Esophagus muscularis mucosa (tissue), 4 donors: ENCODE measurements around the gene CACNA1G. TPM values are rescaled to one million over a fixed set of nuclear protein-coding genes. Genes with fewer than 3 reads are reported as not detected.

Experiments
- DNase-seq: peaks from one replicate; pipeline ENCODE4 v3.0.0-alpha.2; 2017; ENCODE audit errors: extremely low spot score
- H3K27ac ChIP-seq, 4 donors: fragments of 200-600 bp; sonication (generic); replicated peaks in 1 of 4; 1 replicate in 3 of 4; 2 replicates in 1 of 4; pipeline ENCODE4 v1.5.1; 2016 to 2019; ENCODE audit warnings: mild to moderate bottlenecking in 1 of 4
- H3K27me3 ChIP-seq, 4 donors: fragments of 200-600 bp; sonication (generic); one replicate each; pipeline versions ENCODE4 v1.5.1 to v1.6.0; 2016 to 2019
- H3K36me3 ChIP-seq, 4 donors: fragments of 200-600 bp; sonication (generic); one replicate each; pipeline ENCODE4 v1.5.1; 2016 to 2019
- H3K4me1 ChIP-seq, 4 donors: fragments of 200-600 bp; sonication (generic); one replicate each; pipeline ENCODE4 v1.5.1; 2016 to 2019
- H3K4me3 ChIP-seq, 4 donors: fragments of 200-600 bp; sonication (generic); 1 replicate in 2 of 4; 2 replicates in 2 of 4; pipeline ENCODE4 v1.5.1; 2016 to 2019; ENCODE audit warnings: mild to moderate bottlenecking in 4 of 4, moderate library complexity in 1 of 4
- H3K9me3 ChIP-seq, 4 donors: fragments of 200-600 bp; sonication (generic); 1 replicate in 3 of 4; 2 replicates in 1 of 4; pipeline ENCODE4 v1.5.1; 2016 to 2019
- CTCF ChIP-seq, 3 experiments: fragments of 200-600 bp in 2 of 3; fragments of 450-650 bp in 1 of 3; sonication (generic) in 2 of 3; IDR thresholded peaks; one replicate each; pipeline ENCODE4 v1.5.1; 2017 to 2019; ENCODE audit warnings: antibody characterized with exemption in 3 of 3, mild to moderate bottlenecking in 2 of 3, moderate library complexity in 1 of 3
- EP300 ChIP-seq: sonication (generic); formaldehyde crosslinking; IDR thresholded peaks from one replicate; pipeline ENCODE4 v1.6.1; 2017; ENCODE audit warnings: antibody characterized with exemption
- POLR2A ChIP-seq: fragments of 450-650 bp; IDR thresholded peaks from one replicate; pipeline ENCODE4 v1.6.1; 2017; ENCODE audit warnings: antibody characterized with exemption, moderate library complexity, mild to moderate bottlenecking, low read depth
- POLR2AphosphoS5 ChIP-seq, 2 donors: sonication (generic); formaldehyde crosslinking; IDR thresholded peaks; one replicate each; pipeline ENCODE4 v1.6.1; 2017; ENCODE audit warnings: antibody characterized with exemption in 2 of 2
- WGBS: methylation state at CpG from one replicate; pipeline ENCODE4 v1.1.5; 2018; 5-methylcytosine and 5-hydroxymethylcytosine counted together
- intact Hi-C: fragments of 100-400 bp; cut with DNase I; formaldehyde crosslinking; loops from one replicate; pipeline ENCODE4 v1.15.1; 2023
- total RNA-seq, 4 donors: library from RNA; depleted of rRNA; stranded (reverse); fragments of >200 nt; gene quantifications; one replicate each; pipeline versions ENCODE4 v1.1.0 to v1.2.1, GENCODE V29; 2016

The CACNA1G gene
- total RNA-seq, 4 donors from 2014 or later, result 0.39 to 0.63 (median 0.50) TPM; not detected in 1

- no peak overlapping the region for H3K27ac ChIP-seq
- no peaks in the 10 kb centered on the region for H3K27me3 ChIP-seq
- H3K4me1 ChIP-seq, result no peaks in the 10 kb centered on the region
- no peak for DNase-seq
- TF ChIP-seq CTCF (IDR thresholded peaks at IDR 0.05) (no peak), EP300 (no peak)
- intact Hi-C loops, result no loop called here
- 85% methylated on average over 5 of the region's 9 CpGs for WGBS
- no peaks in the 10 kb centered on the region for H3K9me3 ChIP-seq
- no peak overlapping the region for H3K4me3 ChIP-seq
- no peaks in the 10 kb centered on the region for H3K36me3 ChIP-seq
Measured at GRCh38 chr17:50668838-50669581, 108.5 kb downstream of the CACNA1G start.

- intact Hi-C loops, result no loop called here
- Histone ChIP-seq H3K9me3 (no peaks in the 10 kb centered on the region), H3K4me3 (no peak overlapping the region), H3K27ac (no peak overlapping the region), H3K27me3 (no peaks in the 10 kb centered on the region), H3K36me3 (no peaks in the 10 kb centered on the region), H3K4me1 (no peaks in the 10 kb centered on the region)
- DNase-seq, result no peak
- 97% methylated on average over 5 of the region's 5 CpGs for WGBS
- TF ChIP-seq POLR2A, result no peak
- no peak for TF ChIP-seq CTCF (IDR thresholded peaks at IDR 0.05)
- TF ChIP-seq POLR2AphosphoS5 (IDR thresholded peaks at IDR 0.05), result no peak
- no peak for TF ChIP-seq EP300
Measured at GRCh38 chr17:50672071-50672470, 111.6 kb downstream of the CACNA1G start.

DNA sequence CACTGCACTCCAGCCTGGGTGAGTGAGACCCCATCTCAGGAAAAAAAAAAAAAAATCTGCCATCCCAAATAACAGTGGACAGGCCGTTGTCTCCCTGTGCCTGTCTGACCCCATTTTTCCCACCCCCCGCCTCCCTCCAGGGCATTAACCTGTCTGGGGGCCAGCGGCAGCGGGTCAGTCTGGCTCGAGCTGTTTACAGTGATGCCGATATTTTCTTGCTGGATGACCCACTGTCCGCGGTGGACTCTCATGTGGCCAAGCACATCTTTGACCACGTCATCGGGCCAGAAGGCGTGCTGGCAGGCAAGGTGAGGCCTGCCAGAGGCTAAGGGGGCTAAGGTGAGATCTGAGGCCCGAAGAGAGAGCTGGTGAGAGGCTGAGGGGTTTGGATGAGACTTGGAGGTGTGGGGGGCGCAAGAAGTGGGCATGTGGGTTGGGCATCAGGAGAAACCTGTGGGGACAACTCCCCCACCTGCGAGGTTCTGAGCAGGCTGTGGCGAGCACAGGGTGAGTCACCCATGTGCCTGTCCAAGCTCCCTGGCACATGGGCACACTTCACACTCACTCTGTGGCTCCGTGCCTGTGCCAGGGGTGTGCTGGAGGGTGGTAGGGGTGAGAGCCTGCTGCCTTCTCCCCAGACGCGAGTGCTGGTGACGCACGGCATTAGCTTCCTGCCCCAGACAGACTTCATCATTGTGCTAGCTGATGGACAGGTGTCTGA lies 112.5 kb downstream of the CACNA1G start:
- Histone ChIP-seq H3K4me3 (no peak overlapping the region), H3K9me3 (no peaks in the 10 kb centered on the region), H3K36me3 (no peaks in the 10 kb centered on the region), H3K4me1 (no peaks in the 10 kb centered on the region), H3K27ac (no peak overlapping the region), H3K27me3 (no peaks in the 10 kb centered on the region)
- 96% methylated on average over 14 of the region's 20 CpGs for WGBS
- intact Hi-C loops, result no loop called here
- no peak for DNase-seq
- TF ChIP-seq POLR2A, result no peak
- TF ChIP-seq CTCF (IDR thresholded peaks at IDR 0.05), result no peak
- TF ChIP-seq POLR2AphosphoS5 (IDR thresholded peaks at IDR 0.05), result no peak
- TF ChIP-seq EP300, result no peak

DNA sequence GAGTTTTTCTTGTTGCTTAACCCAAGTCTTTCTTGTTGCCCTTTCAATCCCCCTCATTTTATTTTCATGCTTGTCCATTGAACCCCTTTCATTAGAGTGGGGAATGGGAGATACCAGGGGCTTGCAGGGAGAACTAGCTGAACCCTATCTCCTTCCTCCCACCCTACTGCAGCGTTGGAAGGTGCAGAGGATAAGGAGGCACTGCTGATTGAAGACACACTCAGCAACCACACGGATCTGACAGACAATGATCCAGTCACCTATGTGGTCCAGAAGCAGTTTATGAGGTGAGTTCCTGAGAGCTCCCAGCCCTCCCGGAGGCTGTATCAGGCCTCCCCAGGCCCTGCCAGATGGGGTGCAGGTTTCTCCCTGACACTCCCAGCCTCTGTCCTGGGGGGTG lies 114.7 kb downstream of the CACNA1G start:
- 83% methylated on average over 2 of the region's 3 CpGs for WGBS
- Histone ChIP-seq H3K27ac (no peak overlapping the region), H3K9me3 (no peaks in the 10 kb centered on the region), H3K4me3 (no peak overlapping the region), H3K36me3 (no peaks in the 10 kb centered on the region), H3K4me1 (no peaks in the 10 kb centered on the region), H3K27me3 (no peaks in the 10 kb centered on the region)
- DNase-seq, result no peak
- intact Hi-C loops, result no loop called here
- TF ChIP-seq EP300 (no peak), POLR2A (no peak), POLR2AphosphoS5 (IDR thresholded peaks at IDR 0.05) (no peak), CTCF (IDR thresholded peaks at IDR 0.05) (no peak)
